ENCODE measurements around the gene CNNM1. TPM values are rescaled to one million over a fixed set of nuclear protein-coding genes. Genes with fewer than 3 reads are reported as not detected.

The CNNM1 gene
- total and polyA plus RNA-seq, 2 donors (not counting 3 experiments of a cell fraction or from before 2014, with no cell fraction given): not detected

DNA sequence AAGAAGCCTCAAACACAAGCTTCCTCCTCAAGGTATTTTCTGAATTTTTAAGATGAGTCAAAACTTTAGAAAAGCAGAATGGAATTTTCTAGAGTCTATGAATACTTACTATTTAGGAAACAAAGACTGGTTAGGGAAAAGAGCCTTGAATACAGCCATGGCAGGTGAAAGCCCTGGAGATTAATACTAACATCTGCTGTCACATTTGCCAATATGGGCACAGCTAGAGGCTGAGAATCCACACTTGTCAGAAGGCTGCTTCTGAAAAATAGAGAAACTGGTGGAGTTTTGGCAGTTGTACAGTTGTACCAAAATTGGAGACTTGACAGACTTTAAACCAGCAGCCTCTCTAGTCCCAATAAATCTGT, 24.3 kb upstream of the CNNM1 start:
- intact Hi-C loops (cut with micrococcal nuclease) (no loop called here), dilution Hi-C loops (cut with MboI; ENCODE audit: extremely low pct_ligation_motif_present, low sequenced_read_pairs) (no loop called here)
- Histone ChIP-seq H2AFZ (ENCODE audit: low read depth, low read length) (no peak overlapping the region), H3K4me2 (ENCODE audit: insufficient read depth, low read length) (no peak overlapping the region), H3K79me2 (ENCODE audit: control insufficient read depth, insufficient read depth, low read length) (no peaks in the 10 kb centered on the region), H3K4me1 (ENCODE audit: control insufficient read depth, extremely low read depth, insufficient read depth, low read length) (no peaks in the 10 kb centered on the region), H3K9ac (replicated peaks; ENCODE audit: extremely low read depth, insufficient read depth, low read length) (no peak overlapping the region), H4K20me1 (replicated peaks; ENCODE audit: control insufficient read depth, extremely low read depth, insufficient read depth, low read length) (no peaks in the 10 kb centered on the region), H3K9me1 (replicated peaks; ENCODE audit: control insufficient read depth, extremely low read depth, insufficient read depth, low read length) (no peaks in the 10 kb centered on the region), H3K4me3 (replicated peaks in 1 of 3; ENCODE audit: insufficient read depth in 1 of 3, low read depth in 1 of 3, low read length in 3 of 3) (no peak overlapping the region), H3K27ac (ENCODE audit: insufficient read depth, low read depth, low read length) (no peak overlapping the region), H3K27me3 (ENCODE audit: control insufficient read depth in 2 of 2, insufficient read depth in 2 of 2, low read length in 2 of 2) (no peaks in the 10 kb centered on the region), H3K36me3 (ENCODE audit: control insufficient read depth in 2 of 2, extremely low read depth in 1 of 2, insufficient read depth in 2 of 2, low read length in 2 of 2) (no peaks in the 10 kb centered on the region), H3K9me3 (replicated peaks; ENCODE audit: control insufficient read depth, insufficient read depth, low read length) (no peaks in the 10 kb centered on the region)
- no peak for DNase-seq (ENCODE audit: low read depth, low spot score)
- FAIRE-seq: no peak
- BruUV-seq (replicated peaks): no TSS peak
- CTCF ChIA-PET: no interaction called here
- TF ChIP-seq, protein P1, sequence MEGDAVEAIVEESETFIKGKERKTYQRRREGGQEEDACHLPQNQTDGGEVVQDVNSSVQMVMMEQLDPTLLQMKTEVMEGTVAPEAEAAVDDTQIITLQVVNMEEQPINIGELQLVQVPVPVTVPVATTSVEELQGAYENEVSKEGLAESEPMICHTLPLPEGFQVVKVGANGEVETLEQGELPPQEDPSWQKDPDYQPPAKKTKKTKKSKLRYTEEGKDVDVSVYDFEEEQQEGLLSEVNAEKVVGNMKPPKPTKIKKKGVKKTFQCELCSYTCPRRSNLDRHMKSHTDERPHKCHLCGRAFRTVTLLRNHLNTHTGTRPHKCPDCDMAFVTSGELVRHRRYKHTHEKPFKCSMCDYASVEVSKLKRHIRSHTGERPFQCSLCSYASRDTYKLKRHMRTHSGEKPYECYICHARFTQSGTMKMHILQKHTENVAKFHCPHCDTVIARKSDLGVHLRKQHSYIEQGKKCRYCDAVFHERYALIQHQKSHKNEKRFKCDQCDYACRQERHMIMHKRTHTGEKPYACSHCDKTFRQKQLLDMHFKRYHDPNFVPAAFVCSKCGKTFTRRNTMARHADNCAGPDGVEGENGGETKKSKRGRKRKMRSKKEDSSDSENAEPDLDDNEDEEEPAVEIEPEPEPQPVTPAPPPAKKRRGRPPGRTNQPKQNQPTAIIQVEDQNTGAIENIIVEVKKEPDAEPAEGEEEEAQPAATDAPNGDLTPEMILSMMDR (IDR thresholded peaks at IDR 0.05; ENCODE audit: extremely low read depth in 1 of 2, insufficient read depth in 1 of 2, low read depth in 1 of 2, low read length in 2 of 2): no peak
- TF ChIP-seq FOS (IDR thresholded peaks at IDR 0.05; ENCODE audit: borderline replicate concordance, insufficient read depth, low read length) (no peak), POLR2A (IDR thresholded peaks at IDR 0.05; ENCODE audit: low read depth, low read length) (no peak), JUN (IDR thresholded peaks at IDR 0.05; ENCODE audit: borderline replicate concordance, insufficient read depth, insufficient read length, low read depth) (no peak), EZH2 (IDR thresholded peaks at IDR 0.05; ENCODE audit: borderline replicate concordance, low read depth, low read length, severe bottlenecking) (no peak), MYC (IDR thresholded peaks at IDR 0.05; ENCODE audit: low read depth, low read length) (no peak), GATA2 (IDR thresholded peaks at IDR 0.05; ENCODE audit: insufficient read depth, insufficient read length, low read depth, low read length) (no peak), POLR2AphosphoS5 (IDR thresholded peaks at IDR 0.05; ENCODE audit: insufficient read depth, low read depth, low read length) (no peak)
- TF ChIP-seq, protein P2, sequence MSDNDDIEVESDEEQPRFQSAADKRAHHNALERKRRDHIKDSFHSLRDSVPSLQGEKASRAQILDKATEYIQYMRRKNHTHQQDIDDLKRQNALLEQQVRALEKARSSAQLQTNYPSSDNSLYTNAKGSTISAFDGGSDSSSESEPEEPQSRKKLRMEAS (IDR thresholded peaks at IDR 0.05; ENCODE audit: insufficient read depth, insufficient read length): no peak
- POLR2A ChIA-PET: no interaction called here

Measured in endothelial cell of umbilical vein (primary cell).